Pancreas (tissue), 10 donors: ENCODE measurements around the gene KLB. TPM values are rescaled to one million over a fixed set of nuclear protein-coding genes. Genes with fewer than 3 reads are reported as not detected.
A peak's percentile ranks its signal among the peaks of the same experiment; 100 is the strongest.
"Not testable (repeated sequence)": the region's sequence is repeated elsewhere in the genome, so short reads cannot be mapped to it uniquely, and the experiment has no call there.

Experiments
- ATAC-seq, 4 donors: fragments of 200-7000 bp; cut with Tn5 transposase; one replicate each; pipeline versions ENCODE4 v1.8.0 to v1.9.1; 2020; ENCODE audit warnings: mild to moderate bottlenecking in 4 of 4, moderate library complexity in 4 of 4
- DNase-seq, 6 donors: peaks; one replicate each; pipeline ENCODE4 v3.0.0-alpha.2; 2020
- FAIRE-seq: peaks from 2 replicates; lab custom pipeline; 2012; peaks lifted over from hg19 to GRCh38; lab: Jason Lieb, UNC
- H3K27ac ChIP-seq, 4 donors: fragments of 200-600 bp; sonication (generic); 1 replicate in 3 of 4; 2 replicates in 1 of 4; pipeline versions ENCODE4 v1.5.0 to v1.8.0; 2020
- H3K27me3 ChIP-seq, 4 donors: fragments of 200-600 bp; one replicate each; pipeline ENCODE4 v1.8.0; 2021
- H3K36me3 ChIP-seq, 3 donors: fragments of 200-600 bp; sonication (generic) in 1 of 3; one replicate each; pipeline versions ENCODE4 v1.5.0 to v1.8.0; 2020 to 2021
- H3K4me1 ChIP-seq, 3 donors: fragments of 200-600 bp; one replicate each; pipeline ENCODE4 v1.8.0; 2021
- H3K4me3 ChIP-seq, 4 donors: fragments of 200-600 bp; sonication (generic) in 2 of 4; one replicate each; pipeline versions ENCODE4 v1.5.0 to v1.8.0; 2020 to 2021
- H3K9me3 ChIP-seq, 4 donors: fragments of 200-600 bp; one replicate each; pipeline ENCODE4 v1.8.0; 2021
- CTCF ChIP-seq, 4 donors: fragments of 200-600 bp; sonication (generic) in 3 of 4; IDR thresholded peaks; one replicate each; pipeline versions ENCODE4 v1.5.0 to v1.8.0; 2021; ENCODE audit warnings: antibody characterized with exemption in 4 of 4
- WGBS, 2 donors: extraction: QIAGEN DNeasy Blood & Tissue Kit; methylation state at CpG; one replicate each; pipeline ENCODE4 v1.1.7; 2013; 5-methylcytosine and 5-hydroxymethylcytosine counted together
- intact Hi-C, 3 donors: fragments of 100-400 bp; cut with DNase I; formaldehyde crosslinking; loops; one replicate each; pipeline versions ENCODE4 v1.11.1 to v1.14.2; 2022
- polyA plus RNA-seq, 2 donors: library from polyadenylated mRNA; stranded (reverse); fragments of 200-250 nt; gene quantifications; one replicate each; pipeline ENCODE4 v1.2.3, GENCODE V29; 2013
- total RNA-seq, 6 donors: library from RNA; stranded (reverse); fragmentation: NEBNext Ultra II Directional in 4 of 6; extraction: Animal tissue kit (Norgen Biotek cat#: 25700) in 4 of 6; gene quantifications; one replicate each; pipeline versions ENCODE4 v1.2.1 to v1.2.4, GENCODE V29; 2021 to 2023
- donor health status: healthy with polysubstance abuse.
- donor health status: DM: no; HTN: no; CAD: no; lungs with moderate emphysema.
- donor health status: DM: no; HTN: no; CAD: no.
- donor health status: control.
- donor health status: control.
- donor health status: Bipolar disorder and iron deficiency.
- donor health status: DM: yes; HTN: yes; CAD: no.
- donor health status: DM: no; HTN: no; CAD: no.
- donor health status: DM: no; HTN: no; CAD: no.
- donor health status: DM: yes; HTN: yes; CAD: no.

The KLB gene
- total and polyA plus RNA-seq, 8 donors = 0.94 to 4.6 (median 2.1) TPM

DNA sequence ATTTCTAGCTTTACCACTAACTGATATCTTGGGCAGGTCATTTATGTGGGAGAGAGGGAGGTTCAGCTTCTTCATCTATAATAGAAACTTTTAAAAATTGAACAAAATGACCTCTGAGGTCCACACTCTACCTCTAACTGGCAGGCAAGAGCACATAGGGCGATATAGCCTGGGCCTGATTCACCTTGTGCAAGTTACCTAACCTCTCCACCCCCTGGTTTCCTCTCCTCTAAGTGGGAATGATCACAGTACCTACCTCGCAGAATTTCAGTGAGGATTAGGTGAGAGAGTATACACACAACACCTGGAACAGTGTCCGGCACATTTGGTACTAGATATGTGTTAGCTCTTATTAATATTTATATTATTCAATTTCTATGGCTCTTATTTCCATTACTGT lies 15.5 kb downstream of the KLB start:
- peak overlapping the region in 2 of 4 donors; percentile 44 to 51 for H3K27ac ChIP-seq
- H3K4me1 ChIP-seq = peaks cover 0 to 12% (median 11%) of the 10 kb centered on the region in 3 donors
- no peaks in the 10 kb centered on the region for H3K27me3 ChIP-seq
- ATAC-seq (peak in 3 of 4 donors; percentile 10 to 47 (median 34)), DNase-seq (no peak), FAIRE-seq (no peak)
- no peaks in the 10 kb centered on the region for H3K9me3 ChIP-seq
- intact Hi-C loops = no loop called here
- no peak overlapping the region for H3K4me3 ChIP-seq
- TF ChIP-seq CTCF (IDR thresholded peaks at IDR 0.05) = no peak
- WGBS, 2 donors = 47 to 48% methylated on average over 3 of the region's 3 CpGs
- no peaks in the 10 kb centered on the region for H3K36me3 ChIP-seq

DNA sequence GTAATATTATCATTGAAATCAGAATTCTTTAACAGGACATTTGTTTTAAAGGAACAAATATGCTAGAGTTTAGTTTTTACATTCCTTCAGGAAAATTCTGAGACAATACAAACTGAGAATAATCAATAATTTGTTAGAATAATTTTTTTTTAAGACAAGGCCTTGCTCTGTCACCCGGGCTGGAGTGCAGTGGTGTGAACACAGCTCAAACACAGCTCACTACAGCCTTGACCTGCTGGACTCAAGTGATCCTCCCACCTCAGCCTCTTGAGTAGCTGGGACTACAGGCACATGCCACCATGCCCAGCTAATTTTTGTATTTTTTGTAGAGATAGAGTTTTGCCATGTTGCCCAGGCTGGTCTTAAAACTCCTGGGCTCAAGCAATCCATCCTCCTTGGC lies 18.6 kb downstream of the KLB start:
- 23 to 28% methylated on average over 1 of the region's 1 CpG for WGBS, 2 donors
- H3K27me3 ChIP-seq, H3K9me3 ChIP-seq, H3K36me3 ChIP-seq, H3K4me3 ChIP-seq, intact Hi-C loops, FAIRE-seq: not testable (repeated sequence)
- peak overlapping the region in 2 of 4 donors; percentile 57 to 61 for H3K27ac ChIP-seq
- ATAC-seq (peak in 3 of 4 donors; percentile 56 to 70 (median 58)), DNase-seq (peak in 1 of 6 donors; percentile 36)
- H3K4me1 ChIP-seq = peaks cover 0 to 12% (median 0%) of the 10 kb centered on the region in 3 donors

- H3K4me3 ChIP-seq = no peak overlapping the region
- no peaks in the 10 kb centered on the region for H3K9me3 ChIP-seq
- ATAC-seq = no peak
- intact Hi-C loops = no loop called here
- no peak overlapping the region for H3K27ac ChIP-seq
- peaks cover 0 to 12% (median 0%) of the 10 kb centered on the region in 3 donors for H3K4me1 ChIP-seq
- FAIRE-seq = no peak
- no peaks in the 10 kb centered on the region for H3K27me3 ChIP-seq
- WGBS, 2 donors = 83 to 100% methylated on average over 1 of the region's 1 CpG
- TF ChIP-seq CTCF (IDR thresholded peaks at IDR 0.05) = no peak
- no peak for DNase-seq
- H3K36me3 ChIP-seq = no peaks in the 10 kb centered on the region
These were observed 20.0 kb downstream of the KLB start for GRCh38 chr4:39426728-39427127.

- no peak for TF ChIP-seq CTCF (IDR thresholded peaks at IDR 0.05)
- peaks cover 0 to 12% (median 0%) of the 10 kb centered on the region in 3 donors for H3K4me1 ChIP-seq
- ATAC-seq = peak; percentile 55 to 80 (median 75)
- H3K27ac ChIP-seq = peak overlapping the region in 2 of 4 donors; percentile 25 to 59
- no peaks in the 10 kb centered on the region for H3K27me3 ChIP-seq
- H3K36me3 ChIP-seq = no peaks in the 10 kb centered on the region
- FAIRE-seq = no peak
- intact Hi-C loops = no loop called here
- no peaks in the 10 kb centered on the region for H3K9me3 ChIP-seq
- peak overlapping the region in 1 of 4 donors; percentile 17 for H3K4me3 ChIP-seq
- WGBS, 2 donors = 35 to 39% methylated on average over 10 of the region's 10 CpGs
- DNase-seq = no peak
These were observed 20.9 kb downstream of the KLB start for GRCh38 chr4:39427520-39428114.

DNA sequence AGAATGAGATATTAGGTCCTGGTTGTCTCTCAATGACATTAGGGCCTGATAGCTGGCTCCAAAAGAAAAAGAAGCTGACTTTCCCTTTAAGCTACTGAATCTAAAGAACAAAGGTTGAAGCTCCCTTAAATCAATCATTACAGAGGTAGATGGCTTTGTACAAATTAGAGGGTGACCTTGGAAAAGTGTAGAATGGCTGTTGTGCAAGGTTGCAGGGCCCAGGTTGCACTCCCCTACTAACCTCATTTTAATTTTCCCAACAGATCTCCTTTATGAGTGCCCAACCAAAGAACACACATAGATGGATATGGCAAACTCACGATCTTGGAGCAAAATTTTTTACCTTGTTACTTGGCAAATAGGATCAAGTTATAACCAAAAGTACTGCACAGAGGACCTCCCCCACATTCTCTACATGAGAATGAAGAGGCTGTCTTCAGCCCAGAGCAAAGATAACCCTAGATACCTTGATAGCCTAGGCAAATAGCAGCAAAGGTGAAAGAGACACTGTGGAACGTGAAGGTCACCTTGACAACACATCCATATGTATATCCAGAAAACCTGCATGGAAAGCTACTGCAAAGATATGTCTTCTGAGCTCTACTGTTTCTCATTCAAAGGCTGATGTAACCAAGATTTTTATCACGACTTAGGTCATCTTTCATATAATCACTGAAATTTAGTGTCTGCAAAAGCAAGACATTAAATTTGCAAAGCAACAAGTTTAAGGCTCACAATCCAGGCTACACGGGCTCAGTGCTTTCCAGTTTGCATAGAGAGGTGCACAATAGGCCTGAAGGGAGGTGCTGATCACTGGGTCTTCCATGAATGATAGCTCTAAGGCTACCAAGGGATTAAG lies 23.0 kb downstream of the KLB start:
- peaks cover 0 to 12% (median 0%) of the 10 kb centered on the region in 3 donors for H3K4me1 ChIP-seq
- TF ChIP-seq CTCF (IDR thresholded peaks at IDR 0.05) = no peak
- no peak overlapping the region for H3K4me3 ChIP-seq
- H3K9me3 ChIP-seq = no peaks in the 10 kb centered on the region
- ATAC-seq = peak in 1 of 4 donors; percentile 16
- H3K27me3 ChIP-seq = no peaks in the 10 kb centered on the region
- no peak overlapping the region for H3K27ac ChIP-seq
- no peak for FAIRE-seq
- WGBS, 2 donors = 55 to 57% methylated on average over 4 of the region's 4 CpGs
- DNase-seq = no peak
- intact Hi-C loops = no loop called here
- H3K36me3 ChIP-seq = no peaks in the 10 kb centered on the region
